AG09319 (cell line): ENCODE data around the gene MRPS7.

Experiments
- DNase-seq: peaks from one replicate; pipeline ENCODE4 v3.0.0-alpha.2; 2010; ENCODE audit warnings: low read depth; ENCODE audit errors: extremely low read depth
- TF ChIP-seq, protein P1 (sequence below): IDR thresholded peaks from 2 replicates; pipeline ENCODE4 v1.5.1; 2011; ENCODE audit warnings: low read depth, mild to moderate bottlenecking, inconsistent platforms, low read length, moderate library complexity

MRPS7 gene

DNA sequence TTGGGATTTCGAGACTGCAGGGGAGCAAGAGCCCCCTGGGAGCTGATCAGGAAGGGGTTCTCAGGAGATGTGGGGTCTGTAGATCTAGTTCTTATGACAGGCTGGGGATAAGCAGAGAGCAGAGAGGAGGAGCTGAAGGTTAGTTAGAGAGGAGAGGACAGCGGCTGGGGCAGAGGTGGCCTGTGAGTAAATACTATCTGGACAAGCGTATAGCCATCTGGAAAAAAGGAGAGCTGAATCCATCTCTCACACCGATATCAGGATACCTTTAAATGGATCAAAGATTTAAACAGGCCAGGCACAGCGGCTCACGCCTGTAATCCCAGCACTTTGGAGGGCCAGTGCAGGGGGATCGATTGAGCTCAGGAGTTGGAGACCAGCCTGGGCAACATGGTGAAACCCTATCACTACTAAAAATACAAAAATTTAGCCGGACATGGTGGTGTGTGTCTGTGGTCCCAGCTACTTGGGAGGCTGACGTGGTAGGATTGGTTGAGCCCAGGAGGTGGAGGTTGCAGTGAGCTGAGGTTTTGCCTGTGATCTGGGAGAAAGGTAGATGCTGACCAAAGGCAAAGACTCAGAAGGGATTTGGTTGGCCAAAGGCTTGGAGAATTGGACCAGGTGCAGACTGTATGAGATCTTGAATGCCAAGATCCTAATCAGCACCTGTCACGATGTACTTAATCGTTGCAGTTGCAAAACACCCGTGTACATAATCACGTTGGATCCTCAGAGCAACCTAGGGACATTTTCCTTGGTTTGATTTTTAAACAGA is 46.5 kb downstream of the MRPS7 start:
- TF ChIP-seq, protein P1, sequence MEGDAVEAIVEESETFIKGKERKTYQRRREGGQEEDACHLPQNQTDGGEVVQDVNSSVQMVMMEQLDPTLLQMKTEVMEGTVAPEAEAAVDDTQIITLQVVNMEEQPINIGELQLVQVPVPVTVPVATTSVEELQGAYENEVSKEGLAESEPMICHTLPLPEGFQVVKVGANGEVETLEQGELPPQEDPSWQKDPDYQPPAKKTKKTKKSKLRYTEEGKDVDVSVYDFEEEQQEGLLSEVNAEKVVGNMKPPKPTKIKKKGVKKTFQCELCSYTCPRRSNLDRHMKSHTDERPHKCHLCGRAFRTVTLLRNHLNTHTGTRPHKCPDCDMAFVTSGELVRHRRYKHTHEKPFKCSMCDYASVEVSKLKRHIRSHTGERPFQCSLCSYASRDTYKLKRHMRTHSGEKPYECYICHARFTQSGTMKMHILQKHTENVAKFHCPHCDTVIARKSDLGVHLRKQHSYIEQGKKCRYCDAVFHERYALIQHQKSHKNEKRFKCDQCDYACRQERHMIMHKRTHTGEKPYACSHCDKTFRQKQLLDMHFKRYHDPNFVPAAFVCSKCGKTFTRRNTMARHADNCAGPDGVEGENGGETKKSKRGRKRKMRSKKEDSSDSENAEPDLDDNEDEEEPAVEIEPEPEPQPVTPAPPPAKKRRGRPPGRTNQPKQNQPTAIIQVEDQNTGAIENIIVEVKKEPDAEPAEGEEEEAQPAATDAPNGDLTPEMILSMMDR, result no peak
- no peak for DNase-seq

DNA sequence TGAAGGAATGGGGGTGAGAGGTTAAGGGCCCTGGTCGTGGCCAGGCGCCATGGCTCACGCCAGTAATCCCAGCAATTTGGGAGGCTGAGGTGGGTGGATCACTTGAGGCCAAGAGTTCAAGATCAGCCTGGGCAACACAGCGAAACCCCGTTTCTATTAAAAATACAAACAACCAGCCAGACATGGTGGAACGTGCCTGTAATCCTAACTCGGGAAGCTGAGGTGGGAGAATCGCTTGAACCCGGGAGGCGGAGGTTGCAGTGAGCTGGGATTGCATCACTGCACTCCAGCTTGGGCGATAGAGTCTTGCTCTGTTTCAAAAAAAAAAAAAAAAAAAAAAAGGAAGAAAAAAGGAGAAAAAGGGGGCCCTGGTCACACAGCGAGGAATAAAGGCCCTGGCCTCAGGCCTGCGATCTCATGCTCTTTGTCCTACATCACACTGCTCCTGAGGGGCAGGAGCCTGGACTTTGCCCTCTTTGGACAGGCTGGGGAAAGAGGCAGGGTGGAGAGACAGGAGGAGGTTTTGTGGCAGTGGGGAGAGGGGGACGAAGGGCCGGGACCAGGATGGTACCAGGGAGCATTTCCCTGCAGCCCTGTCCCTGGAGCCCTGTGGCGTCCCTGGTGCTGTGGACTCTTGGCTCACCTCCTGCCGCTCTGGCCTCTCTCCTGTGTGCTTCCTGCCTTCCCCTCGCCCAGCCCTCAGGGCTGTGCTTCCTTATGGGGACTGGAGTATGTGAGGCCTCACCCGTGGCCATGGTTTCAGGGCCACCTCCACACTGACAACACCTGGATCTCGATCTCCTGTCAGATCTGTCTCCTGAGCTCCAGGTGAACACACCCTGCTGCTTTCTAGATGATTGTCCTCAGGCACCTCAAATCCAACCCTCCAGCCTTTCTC is 47.3 kb downstream of the MRPS7 start:
- TF ChIP-seq, protein P1, result no peak
- no peak for DNase-seq

DNA sequence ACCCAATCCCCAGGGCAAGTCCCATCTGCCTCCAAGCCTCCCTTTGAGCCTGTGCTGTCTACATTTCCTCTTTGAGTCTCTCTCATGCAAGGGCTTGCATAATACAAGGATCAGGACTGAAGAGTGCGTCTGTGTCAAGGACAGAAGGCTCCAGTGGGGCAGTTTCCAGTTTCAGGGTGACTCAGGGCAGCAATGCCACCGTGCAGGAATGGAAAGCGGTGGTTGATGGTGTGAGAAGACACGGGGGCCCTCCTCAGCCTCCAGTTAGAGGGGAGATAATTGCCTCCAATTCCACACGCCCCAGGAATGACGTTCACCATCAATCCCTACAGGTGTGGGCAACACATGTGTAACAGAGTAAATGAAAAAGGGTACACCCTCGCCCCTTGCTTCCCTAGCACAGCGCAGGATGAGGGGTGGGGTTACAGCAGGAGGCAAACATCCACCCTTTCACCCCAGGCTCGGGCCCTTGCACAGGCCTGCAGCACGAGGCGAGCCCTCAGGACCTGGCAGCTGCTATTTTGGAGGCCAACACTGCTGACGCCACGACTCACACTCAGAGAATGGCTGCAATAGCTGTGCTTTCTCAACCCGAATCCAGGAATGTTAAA is 52.4 kb downstream of the MRPS7 start:
- TF ChIP-seq, protein P1, result no peak
- no peak for DNase-seq

DNA sequence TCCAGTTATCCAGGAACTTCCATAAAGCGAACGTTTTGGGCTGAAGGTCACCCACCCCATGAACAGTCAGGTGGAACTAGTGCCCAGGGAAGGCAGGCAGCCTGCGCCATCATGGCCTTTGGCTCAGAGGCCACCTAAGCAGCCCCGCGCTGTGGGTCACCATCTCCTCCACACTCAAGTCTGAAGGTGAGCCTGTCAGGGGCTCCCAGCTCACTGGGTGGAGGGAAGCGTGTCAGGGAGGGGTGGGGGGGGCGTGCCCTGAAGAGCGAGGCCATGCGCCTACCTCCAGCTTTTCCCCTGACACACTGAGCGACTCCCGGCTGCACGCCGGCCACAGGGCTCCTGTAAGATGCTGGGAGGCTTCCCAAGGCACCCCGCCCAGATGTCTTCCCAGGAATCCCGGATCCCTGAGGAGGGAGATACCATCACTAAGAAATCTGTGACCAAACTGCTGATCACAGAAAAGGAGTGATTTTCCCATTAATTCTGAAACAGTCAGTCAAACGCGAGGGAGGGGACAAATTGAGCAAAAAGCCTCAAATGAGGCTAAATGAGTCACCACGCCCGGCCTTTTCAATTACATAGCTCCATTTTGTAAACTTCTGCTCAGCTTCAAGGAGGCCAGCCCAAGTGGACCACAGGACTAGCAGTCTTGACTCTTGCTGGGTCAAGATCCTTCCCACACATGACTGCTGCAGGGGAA is 54.0 kb downstream of the MRPS7 start:
- DNase-seq, result no peak
- TF ChIP-seq, protein P1, result no peak
